Spleen (tissue), 7 donors: ENCODE measurements around the gene CPSF3.

Experiments used
- POLR2A ChIP-seq, 3 donors: fragments of 450-650 bp; IDR thresholded peaks; one replicate each; pipeline ENCODE4 v1.5.1; 2017; ENCODE audit warnings: antibody characterized with exemption in 3 of 3, mild to moderate bottlenecking in 1 of 3
- POLR2AphosphoS5 ChIP-seq, 3 donors: sonication (generic); formaldehyde crosslinking; IDR thresholded peaks; one replicate each; pipeline ENCODE4 v1.5.1; 2017; ENCODE audit warnings: antibody characterized with exemption in 3 of 3
- TF ChIP-seq, protein P1 (sequence below), 11 experiments: fragments of 200-600 bp in 7 of 11; fragments of 450-650 bp in 4 of 11; sonication (generic) in 4 of 11; IDR thresholded peaks in 8 of 11; conservative IDR thresholded peaks in 3 of 11; 1 replicate in 7 of 11; 2 replicates in 4 of 11; pipeline versions ENCODE4 v1.4.0 to v1.8.0; 2016 to 2021; ENCODE audit warnings: antibody characterized with exemption in 11 of 11, inconsistent platforms in 4 of 11, mild to moderate bottlenecking in 1 of 11
- donor health status: DM: no; HTN: no; CAD: no; lungs with moderate emphysema.
- donor health status: DM: no; HTN: no; CAD: no.
- donor health status: DM: no; HTN: no; CAD: no.

DNA sequence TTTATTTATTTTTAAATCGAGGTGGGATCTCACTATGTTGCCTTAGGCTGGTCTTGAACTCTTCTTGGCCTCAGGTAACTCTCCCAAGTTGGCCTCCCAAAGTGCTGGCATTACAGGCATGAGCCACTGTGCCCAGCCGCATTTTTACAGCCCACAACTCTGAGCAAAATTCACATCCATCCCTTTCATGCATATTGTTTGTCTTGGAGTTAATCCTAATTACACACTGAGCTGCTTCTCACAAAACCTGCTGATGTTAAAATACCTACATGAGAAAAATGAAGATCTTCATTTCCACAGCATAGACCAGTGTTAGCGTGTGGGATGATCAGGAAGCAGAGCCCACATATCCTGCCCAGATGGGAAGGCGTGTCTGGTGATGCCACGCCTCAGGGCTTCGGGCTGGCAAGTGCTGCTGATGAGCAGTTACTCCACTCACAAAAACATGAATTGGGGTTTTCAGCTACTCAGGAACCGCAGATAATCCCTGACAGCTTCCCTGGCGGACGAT is 14.8 kb upstream of the CPSF3 start:
- TF ChIP-seq, protein P1, sequence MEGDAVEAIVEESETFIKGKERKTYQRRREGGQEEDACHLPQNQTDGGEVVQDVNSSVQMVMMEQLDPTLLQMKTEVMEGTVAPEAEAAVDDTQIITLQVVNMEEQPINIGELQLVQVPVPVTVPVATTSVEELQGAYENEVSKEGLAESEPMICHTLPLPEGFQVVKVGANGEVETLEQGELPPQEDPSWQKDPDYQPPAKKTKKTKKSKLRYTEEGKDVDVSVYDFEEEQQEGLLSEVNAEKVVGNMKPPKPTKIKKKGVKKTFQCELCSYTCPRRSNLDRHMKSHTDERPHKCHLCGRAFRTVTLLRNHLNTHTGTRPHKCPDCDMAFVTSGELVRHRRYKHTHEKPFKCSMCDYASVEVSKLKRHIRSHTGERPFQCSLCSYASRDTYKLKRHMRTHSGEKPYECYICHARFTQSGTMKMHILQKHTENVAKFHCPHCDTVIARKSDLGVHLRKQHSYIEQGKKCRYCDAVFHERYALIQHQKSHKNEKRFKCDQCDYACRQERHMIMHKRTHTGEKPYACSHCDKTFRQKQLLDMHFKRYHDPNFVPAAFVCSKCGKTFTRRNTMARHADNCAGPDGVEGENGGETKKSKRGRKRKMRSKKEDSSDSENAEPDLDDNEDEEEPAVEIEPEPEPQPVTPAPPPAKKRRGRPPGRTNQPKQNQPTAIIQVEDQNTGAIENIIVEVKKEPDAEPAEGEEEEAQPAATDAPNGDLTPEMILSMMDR (IDR thresholded peaks at IDR 0.05 in 8 of 11, conservative IDR thresholded peaks at IDR 0.05 in 3 of 11) = no peak
- TF ChIP-seq POLR2A (IDR thresholded peaks at IDR 0.05) = no peak
- no peak for TF ChIP-seq POLR2AphosphoS5 (IDR thresholded peaks at IDR 0.05)
